ENCODE results near the gene COX18.

The COX18 gene

GRCh38 chr4:73051625-73052024, 17.9 kb downstream of the COX18 start:
- no peak for DNase-seq

GRCh38 chr4:73045879-73046278, 23.6 kb downstream of the COX18 start:
- no peak for DNase-seq

DNA sequence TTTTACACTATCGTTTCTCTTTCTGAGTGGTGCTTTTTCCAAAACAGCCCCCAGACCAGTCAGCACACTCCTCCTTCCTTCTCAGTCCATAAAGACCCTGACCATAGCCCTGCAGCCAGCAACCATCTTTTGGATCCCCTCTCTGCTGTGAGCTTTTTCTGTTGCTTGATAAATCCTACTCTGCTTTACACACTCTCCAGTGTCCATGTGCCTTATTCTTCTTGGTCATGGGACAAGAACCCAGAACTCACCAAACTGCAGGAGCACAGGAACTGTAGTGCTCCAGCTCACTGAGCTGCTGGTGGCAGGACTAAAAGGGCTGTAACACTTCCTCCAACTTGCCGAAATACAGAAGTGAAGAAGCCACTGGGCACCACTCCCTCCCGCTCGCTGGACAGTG, 32.5 kb downstream of the COX18 start:
- DNase-seq = peak; percentile 12

DNA sequence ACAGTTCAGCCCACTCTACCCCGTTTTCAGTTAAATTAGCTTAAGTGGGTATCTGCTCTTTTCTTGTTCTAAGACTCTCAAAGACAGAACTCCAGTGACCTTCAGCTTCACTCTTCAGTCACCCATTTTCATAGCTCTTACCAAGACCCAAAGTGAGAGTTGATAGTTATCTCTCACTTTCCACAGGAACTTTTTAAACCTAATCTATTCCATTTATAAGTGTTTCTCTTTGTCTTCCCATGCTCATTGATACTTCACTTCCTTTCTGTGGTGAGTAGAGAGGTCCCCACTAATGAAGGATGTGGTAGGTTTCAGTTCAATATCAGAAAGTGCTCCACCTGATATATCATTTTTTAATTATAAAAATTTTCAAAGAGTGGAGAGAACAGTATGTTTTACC, 33.4 kb downstream of the COX18 start:
- no peak for DNase-seq

- DNase-seq = peak; percentile 32
These were observed 34.6 kb downstream of the COX18 start for GRCh38 chr4:73034896-73035295.

DNA sequence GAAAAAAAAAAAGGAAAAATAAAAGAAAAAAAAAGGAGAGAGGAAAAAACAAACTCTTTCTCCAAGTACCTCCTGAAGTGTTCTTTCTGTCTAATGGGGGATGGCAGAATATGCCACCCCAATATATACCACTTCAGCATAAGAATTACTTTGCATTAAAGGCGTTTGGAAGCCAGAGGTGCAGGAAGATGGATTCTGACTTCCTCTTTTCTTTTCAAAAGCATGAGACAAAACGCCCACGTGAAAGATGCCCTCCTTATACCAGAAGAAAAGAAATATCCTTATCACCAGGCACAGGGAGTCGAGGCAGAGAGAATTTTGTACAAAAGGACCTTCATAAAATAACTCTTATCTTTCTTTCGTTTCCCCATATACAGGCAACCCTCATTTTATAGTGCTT, 40.9 kb downstream of the COX18 start:
- DNase-seq = no peak

DNA sequence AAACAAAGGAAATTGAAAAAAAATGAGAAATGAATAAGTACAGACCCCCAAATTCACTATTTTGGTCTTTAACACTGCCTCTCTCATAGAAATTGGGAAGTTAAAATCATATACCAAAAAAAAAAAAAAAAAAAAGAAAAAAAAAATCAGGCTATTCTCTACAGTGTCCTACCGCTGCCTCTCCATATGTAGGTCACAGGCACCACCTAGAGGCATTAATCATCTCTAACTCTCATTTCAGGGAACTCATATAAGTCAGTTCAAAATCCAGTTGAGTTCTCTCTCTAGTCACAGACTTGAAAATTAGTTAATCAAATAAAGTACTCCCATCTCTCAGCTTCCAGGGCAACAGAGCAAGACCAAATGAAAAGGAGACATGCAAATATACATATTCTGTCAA, 47.9 kb downstream of the COX18 start:
- peak; percentile 64 for DNase-seq

- peak; percentile 67 for DNase-seq
These were observed 50.0 kb downstream of the COX18 start for GRCh38 chr4:73019462-73020047.

DNA sequence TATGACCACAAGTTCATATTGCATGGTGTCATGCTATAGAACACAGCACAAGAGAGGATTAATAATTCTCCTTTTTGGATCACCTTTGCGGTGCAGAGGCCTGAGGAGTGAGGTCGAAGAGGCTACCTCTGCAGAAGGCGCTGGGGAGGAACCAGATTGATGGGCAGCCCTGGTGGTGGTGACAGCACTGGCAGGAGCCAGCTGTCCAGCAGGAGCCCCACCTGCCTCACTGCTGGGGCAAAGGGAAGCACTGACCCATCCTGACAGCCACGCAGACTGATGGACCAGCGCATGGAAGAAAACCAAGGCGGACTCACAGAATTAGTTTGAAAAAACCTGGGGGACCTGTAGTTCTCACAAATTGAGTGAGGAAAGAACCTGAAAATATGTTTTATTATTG, 50.9 kb downstream of the COX18 start:
- no peak for DNase-seq

GRCh38 chr4:73013310-73013709, 56.2 kb downstream of the COX18 start:
- no peak for DNase-seq

GRCh38 chr4:73012673-73013072, 56.8 kb downstream of the COX18 start:
- no peak for DNase-seq

GRCh38 chr4:73011629-73011985, 57.9 kb downstream of the COX18 start:
- DNase-seq = no peak

DNA sequence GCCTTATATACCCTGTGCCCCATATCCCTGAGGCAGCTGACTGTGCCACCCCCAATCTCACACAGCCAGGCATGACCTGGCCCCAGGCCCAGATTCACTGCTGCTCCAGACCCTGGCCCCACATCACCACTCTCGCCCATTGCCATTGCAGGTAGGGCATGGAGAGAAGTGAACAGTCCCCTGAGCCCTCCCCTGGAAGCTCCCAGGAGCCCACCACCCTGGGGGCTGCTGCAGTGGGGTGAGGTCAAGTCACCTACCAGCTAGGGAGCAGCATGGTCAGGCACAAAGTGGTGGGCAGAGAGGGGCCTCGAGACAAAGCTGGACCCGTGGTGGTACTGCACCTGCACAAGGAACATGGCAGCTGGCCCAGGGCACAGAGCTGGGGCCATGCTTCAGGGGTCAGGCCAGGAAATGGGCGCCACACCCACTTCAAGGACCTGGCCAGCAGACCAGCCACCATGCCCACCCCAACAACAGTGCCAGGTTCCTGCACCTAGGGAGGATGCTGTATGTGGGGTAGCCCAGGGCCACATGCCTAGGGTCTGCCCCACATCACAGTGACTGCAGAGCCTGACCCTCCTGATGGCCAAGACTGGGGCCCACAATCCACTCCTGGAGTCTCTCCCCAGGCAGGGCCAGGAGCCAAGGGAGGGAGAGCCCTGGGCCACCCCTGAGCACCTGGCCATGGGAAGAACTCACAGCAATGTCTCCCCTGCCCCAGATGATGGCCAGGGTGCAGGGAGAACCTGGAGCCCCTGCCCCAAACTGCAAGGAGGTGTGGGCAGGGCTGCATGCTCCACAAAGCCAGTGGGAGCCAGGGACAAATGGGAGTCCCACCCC, 58.5 kb downstream of the COX18 start:
- no peak for DNase-seq

GRCh38 chr4:73007526-73008100, 61.9 kb downstream of the COX18 start:
- no peak for DNase-seq

- DNase-seq = no peak
These were observed 63.1 kb downstream of the COX18 start for GRCh38 chr4:73006286-73006990.

GRCh38 chr4:73005514-73005913, 64.0 kb downstream of the COX18 start:
- DNase-seq = no peak
